Lung microvascular endothelial cell (primary cell): Measurements from ENCODE around the gene DNLZ. TPM values are rescaled to one million over a fixed set of nuclear protein-coding genes. Genes with fewer than 3 reads are reported as not detected.
A peak's percentile ranks its signal among the peaks of the same experiment; 100 is the strongest.

Experiments used
- DNase-seq, 2 donors: peaks; one replicate each; pipeline versions ENCODE4 v3.0.0 to v3.0.0-alpha.2; 2010; ENCODE audit warnings: low read depth in 2 of 2
- total RNA-seq: library from RNA; depleted of rRNA; stranded (reverse); fragments of >200 nt; gene quantifications from 2 replicates; pipeline ENCODE4 v1.2.1, GENCODE V29; 2014

The DNLZ gene
- total RNA-seq, 1 donor from 2014 or later: 14.9 TPM

DNA sequence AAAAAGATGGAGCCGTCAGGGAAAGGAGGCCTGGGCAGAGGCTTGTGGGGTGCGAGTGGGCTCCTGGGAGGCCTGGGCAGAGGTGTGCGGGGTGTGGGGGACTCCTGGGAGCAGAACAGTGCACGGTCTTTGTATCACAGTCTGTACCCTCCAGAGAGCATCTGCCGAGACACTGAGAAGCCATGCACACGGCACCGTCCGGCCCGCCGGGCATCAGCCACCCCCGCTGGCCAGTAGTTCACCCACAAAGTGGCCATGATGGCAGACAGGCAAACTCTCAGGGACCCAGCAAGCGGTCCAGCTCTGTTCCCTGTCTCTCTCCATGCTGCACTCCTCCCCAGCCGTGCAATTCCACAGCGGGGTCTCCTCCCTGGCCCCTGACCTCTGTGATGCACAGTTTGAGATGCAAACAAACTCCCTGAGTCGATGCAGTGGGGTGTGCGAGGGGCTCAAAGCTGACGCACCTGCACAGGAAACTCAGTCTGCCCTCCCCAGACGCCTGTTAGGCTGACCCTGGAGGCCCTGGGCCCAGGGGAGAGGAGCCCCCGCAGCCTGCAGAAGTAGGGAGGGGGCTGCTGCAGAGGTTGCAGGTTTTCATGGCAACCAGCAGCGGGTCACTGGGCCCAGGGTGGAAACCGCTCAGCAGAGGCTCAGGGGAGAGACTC lies 45.3 kb downstream of the DNLZ start:
- DNase-seq: no peak

DNA sequence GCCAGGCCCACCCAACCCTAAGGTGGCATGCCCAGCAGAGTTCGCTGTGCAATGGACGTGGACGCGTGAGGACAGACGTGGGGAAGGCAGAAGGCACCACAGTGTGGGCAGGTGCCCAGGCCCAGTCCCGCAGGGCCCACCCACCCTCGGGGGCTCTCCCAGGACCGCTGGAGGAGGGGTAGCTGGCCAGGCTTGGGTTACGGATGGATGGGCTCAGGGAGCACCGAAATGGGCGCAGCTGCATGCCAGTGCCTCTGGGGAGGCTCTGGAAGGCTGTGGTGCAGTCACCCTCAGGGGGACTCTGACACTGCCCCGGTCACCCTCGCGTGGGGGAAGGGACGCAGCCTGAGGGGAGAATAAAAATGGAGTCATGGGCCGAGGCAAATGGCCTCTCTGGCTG lies 45.8 kb downstream of the DNLZ start:
- no peak for DNase-seq

DNA sequence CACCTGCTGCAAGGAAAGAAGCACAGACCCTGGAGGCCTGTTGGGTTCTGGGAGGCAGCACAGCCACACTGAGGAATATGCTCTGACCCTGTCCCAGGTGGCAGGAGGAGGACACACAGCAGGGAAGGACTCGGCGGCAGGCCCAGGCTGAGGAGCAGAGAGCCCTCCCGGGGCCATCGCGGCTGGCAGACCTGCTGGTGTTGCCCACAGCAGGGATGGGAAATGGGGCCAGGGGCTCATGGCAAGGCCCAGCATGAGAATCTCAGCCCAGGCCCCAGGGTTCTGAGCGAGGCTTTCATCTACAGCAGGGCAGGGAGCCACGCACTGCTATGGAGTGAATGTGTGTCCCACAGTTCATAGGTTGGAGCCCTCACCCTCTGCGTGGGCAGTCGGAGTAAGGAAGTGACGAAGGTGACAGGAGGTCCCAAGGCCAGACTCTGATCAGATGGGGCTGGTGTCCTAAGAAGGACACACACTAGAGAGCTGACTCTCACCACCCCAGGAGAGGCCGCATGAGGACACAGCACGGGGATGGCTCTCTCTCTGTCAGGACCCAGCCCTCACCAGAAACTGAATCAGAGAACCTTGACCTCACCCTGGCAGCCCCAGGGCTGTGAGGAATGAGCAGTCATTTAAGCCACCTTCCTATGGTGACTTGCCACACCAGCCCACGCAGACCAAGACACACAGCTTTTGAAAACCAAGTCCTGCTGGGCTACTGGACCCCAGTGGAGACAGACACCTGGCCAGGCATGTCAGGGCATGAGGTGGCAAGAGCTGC lies 46.5 kb downstream of the DNLZ start:
- DNase-seq: no peak

DNA sequence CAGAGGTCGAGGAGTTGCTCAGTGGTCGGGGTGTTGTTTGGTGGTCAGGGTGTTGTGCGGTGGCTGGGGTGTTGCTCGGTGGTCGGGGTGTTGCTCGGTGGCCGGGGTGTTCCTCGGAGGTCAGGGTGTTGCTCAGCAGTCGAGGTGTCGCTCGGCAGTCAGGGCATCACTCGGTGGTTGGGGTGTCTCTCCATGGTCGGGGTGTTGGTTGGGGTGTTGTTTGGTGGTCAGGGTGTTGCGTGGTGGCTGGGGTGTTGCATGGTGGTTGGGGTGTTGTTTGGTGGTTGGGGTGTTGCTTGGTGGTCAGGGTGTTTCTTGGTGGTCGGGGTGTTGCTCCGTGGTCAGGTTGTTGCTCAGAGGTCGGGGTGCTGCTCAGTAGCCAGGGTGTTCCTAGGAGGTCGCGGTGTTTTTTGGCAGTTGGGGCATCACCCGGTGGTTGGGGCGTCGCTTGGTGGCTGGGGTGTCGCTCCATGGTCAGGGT lies 47.2 kb downstream of the DNLZ start:
- no peak for DNase-seq

DNA sequence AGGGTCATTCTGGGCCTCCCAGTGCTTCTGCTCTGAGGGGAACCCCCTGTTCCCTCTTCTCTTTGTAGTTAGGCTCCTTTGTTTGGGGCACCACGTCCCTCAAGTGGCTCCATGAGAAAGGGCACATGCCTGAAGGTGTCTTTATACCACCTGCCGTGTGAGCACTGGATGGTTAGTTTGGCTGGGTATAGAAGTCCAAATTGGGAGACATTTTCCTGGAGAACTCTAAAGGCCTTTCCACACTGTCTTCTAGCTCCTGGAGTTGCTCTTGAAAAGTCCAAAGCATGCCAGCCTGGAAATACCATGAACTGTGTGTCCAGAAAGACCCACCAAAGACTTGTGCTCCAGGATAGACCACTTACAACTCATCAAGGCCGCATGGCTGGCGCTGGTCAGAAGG lies 48.6 kb downstream of the DNLZ start:
- DNase-seq: no peak

DNA sequence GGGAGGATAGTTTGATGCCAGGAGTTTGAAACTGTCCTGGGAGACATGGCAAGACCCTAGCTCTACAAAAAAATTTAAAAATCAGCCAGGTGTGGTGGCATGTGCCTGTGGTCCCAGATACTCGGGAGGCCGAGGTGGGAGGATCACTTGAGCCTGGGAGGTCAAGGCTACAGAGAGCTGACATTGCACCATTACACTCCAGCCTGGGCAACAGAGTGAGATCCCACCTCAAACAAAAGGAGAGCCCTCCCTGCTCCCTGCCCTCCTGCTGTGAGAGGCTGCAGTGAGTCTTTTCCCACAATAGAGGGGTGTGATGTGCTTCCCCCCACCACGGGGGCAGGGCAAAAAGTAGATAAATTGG lies 49.5 kb downstream of the DNLZ start:
- DNase-seq: no peak

DNA sequence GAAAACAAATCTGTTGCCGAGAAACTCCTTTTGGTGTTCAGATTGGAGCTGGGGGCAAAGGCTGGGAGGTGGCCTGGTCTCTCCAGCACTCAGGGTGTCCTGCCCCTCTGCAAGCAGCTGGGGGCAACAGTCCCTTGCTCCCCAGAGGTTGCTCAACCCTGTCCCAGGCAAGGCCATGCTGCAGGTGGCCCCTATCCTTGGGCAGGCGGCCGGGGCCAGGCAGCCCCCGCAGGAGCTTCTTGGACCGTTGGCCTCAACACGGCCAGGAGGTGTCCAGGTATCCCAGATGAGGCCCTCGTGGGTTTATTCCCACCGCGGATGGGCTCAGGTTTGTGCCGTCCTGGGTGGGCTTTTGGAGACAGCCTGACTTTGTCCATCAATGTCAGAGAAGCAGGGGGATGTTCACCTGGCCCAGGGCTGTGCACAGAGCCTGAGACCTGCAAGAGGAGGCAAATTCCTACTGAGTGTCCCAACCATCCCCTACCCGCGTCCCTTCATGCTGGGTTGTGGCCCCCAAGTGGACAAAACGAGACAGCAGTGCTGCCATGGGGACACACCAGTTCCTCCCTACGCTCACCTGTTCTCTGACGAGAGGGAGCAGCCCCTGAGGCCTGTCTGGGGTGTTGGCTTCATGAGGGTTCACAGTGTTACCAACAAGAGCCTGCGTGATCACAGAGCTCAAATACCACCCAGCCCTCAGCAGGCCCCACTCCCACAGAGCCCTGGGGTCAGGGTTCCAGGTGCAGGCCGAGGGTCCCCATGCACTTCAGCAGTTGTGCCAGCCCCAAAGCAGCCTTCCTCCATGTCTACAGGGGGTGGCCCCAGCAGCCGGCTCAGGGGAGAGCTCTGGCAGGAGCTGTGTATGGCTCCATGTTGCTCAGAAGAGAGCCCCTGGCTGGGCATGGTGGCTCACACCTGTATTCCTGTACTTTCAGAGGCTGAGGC lies 50.2 kb downstream of the DNLZ start:
- no peak for DNase-seq

DNA sequence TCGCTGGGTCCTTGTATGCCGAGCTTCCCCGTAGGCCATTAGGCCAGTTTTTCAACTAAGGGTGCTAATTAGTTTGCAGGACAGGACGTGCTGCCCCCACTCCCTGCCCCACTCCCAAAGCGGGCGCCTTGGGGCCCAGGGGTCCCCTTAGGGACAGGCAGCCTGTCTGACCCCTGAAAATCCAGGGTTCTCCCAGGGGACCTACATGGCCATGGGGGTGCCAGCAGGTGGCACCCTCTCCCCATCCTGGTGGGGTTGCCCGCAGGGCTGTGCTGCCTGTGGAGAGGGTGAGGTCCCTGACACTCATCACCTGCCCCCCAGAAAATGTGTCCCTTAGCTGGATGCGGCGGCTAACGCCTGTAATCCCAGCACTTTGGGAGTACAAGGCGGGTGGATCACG lies 51.1 kb downstream of the DNLZ start:
- DNase-seq: peak; percentile 53 to 68

DNA sequence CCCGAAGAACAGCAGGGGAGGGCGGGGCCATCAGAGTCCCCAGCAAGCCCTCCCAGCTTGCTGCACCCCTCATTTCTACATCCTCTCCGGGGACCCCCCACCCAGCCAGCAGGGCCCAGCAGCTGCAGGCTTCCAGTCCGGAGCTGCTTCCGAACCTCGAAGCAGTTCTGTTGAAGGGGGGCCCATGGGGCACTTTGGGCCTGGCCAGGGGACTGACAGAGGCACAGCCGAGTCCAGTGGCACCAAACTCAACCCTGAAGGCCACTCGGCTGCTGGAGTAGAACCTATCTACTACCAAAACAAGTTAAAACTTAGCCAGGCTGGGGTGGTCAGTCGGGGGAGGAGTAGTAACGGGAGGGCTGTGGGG lies 51.6 kb downstream of the DNLZ start:
- DNase-seq: no peak

DNA sequence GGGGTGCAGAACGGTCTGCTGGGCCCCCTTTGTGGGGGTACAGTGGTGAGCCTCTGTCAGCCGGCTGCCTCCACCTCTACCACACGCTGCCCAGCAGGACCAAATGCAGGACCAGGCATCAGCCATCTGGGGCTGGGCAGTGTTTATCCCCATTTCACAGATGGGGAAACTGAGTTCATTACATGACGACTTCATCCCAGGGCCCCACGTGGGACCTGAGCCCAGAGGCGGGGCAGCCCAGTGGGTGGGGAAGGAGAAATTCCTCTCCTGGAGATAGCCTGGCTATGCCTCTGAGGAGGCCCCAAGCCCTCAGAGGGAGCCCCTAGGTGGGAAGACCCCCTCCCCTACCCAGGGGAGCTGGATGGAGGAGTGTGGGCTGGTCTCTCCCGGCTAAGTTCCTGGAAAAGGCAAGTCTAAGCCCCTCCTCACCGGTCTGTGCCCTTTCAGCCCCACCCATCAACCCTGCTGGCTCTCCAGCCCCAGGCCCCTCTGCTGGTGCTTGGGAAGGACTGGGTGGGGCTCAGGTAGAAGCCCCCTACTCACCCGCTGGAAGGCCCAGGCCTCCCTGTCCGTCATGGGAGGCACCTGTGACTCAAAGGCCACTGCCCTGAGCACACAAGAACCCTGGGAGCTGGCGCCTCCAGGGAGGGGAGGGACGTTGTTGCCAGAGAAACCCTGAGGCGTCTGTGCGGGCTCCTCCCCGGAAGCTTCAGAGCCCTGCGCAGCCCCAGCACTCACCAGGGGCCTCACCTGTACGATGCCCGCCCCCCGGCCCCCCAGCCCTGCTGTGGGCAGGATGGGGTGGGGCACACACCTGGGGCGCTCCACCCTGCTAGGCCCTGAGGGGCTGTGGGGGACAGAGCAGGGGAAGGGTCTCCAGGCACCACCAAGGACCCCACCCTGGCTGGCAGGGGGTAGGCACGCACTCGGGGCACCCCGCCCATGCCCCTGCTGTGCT lies 52.2 kb downstream of the DNLZ start:
- DNase-seq: no peak

DNA sequence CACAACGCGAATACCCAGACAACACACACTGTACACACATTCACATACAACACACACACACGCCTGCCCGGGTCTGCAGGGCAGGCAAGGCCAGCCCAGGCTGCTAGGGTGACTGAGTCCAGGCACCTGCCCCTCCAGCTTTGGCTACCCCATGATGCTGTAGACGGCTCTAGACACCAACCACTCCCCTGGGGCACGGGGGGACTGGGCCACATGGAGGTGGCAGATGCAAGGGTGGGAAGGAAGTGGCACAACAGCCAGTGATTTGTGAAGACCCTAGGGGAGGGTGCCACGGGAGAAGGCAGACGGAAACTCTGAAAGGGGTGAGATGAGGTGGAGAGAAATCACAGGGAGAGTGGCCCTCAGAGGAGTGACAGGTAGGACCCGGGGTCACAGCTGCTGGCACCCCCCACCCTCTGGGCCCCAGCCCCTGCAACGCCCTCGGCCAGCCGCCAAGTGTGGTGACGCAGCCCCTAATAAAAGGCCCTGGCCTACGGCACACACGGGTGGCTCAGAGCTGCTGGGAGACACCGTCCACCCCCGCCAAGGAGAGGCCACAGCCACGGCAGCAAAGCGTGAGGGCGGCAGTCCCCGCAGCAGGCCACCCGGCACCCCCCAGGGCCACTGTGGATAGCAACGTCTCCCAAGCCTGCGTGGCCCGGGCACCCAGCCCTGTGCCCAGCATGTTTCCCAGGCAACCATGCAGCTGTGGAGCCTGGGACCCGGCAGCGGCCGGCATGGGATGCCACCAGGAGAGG lies 53.1 kb downstream of the DNLZ start:
- no peak for DNase-seq

DNA sequence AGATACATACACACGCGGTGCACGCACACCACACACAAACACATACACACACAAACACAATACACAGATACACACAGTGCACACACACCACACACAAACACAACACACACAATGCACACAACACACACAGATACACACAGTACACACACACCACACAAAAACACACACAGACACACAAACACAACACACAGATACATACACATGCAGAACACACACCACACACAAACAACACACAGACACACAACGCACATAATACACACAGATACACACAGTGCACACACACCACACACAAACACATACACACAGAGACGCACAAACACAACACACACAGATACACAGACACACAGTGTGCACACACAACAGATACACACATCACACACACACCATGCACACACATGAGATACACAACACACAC lies 53.7 kb downstream of the DNLZ start:
- DNase-seq: no peak

Other genes starting within 250 kb of the DNLZ start
- 34.0 and 44.4 TPM in 2 replicates for gene TMEM250, start 244.9 kb downstream of the DNLZ start, total RNA-seq
- gene LHX3, start 158.6 kb downstream of the DNLZ start, total RNA-seq: not detected in 2 replicates
- 5.0 and 6.3 TPM in 2 replicates for gene QSOX2, start 117.9 kb downstream of the DNLZ start, total RNA-seq
- not detected in 2 replicates for gene CCDC187, start 59.6 kb downstream of the DNLZ start, total RNA-seq
- 14.8 and 30.2 TPM in 2 replicates for gene GPSM1, start 36.2 kb downstream of the DNLZ start, total RNA-seq
- gene CARD9, start 9.9 kb upstream of the DNLZ start, total RNA-seq: under 0.01 and 0.44 TPM in 2 replicates
- gene SNAPC4, start 36.4 kb upstream of the DNLZ start, total RNA-seq: 3.0 and 3.7 TPM in 2 replicates
- gene ENTR1, start 46.9 kb upstream of the DNLZ start, total RNA-seq: 14.2 and 22.0 TPM in 2 replicates
- gene PMPCA, start 46.9 kb upstream of the DNLZ start, total RNA-seq: 30.3 and 30.4 TPM in 2 replicates
- 3.3 and 4.0 TPM in 2 replicates for gene INPP5E, start 76.1 kb upstream of the DNLZ start, total RNA-seq
- 12.4 and 14.3 TPM in 2 replicates for gene SEC16A, start 119.3 kb upstream of the DNLZ start, total RNA-seq
- 75.2 and 76.9 TPM in 2 replicates for gene NOTCH1, start 182.3 kb upstream of the DNLZ start, total RNA-seq